HEK293T (cell line): ENCODE data around the gene CCNK.

Experiments
- CTBP1 ChIP-seq: fragments of 450-650 bp; IDR thresholded peaks from 2 replicates; pipeline ENCODE4 v1.6.1; 2016; ENCODE audit warnings: borderline replicate concordance
- FOXM1 ChIP-seq: fragments of 450-650 bp; IDR thresholded peaks from 2 replicates; pipeline ENCODE4 v1.6.1; 2017; ENCODE audit warnings: mild to moderate bottlenecking, borderline replicate concordance
- SUZ12 ChIP-seq: fragments of 450-650 bp; IDR thresholded peaks from 2 replicates; pipeline ENCODE4 v1.6.1; 2016; ENCODE audit warnings: mild to moderate bottlenecking
- TARDBP ChIP-seq: fragments of 450-650 bp; IDR thresholded peaks from 2 replicates; pipeline ENCODE4 v1.6.1; 2016
- ZNF384 ChIP-seq: fragments of 450-650 bp; IDR thresholded peaks from 2 replicates; pipeline ENCODE4 v1.6.1; 2016

DNA sequence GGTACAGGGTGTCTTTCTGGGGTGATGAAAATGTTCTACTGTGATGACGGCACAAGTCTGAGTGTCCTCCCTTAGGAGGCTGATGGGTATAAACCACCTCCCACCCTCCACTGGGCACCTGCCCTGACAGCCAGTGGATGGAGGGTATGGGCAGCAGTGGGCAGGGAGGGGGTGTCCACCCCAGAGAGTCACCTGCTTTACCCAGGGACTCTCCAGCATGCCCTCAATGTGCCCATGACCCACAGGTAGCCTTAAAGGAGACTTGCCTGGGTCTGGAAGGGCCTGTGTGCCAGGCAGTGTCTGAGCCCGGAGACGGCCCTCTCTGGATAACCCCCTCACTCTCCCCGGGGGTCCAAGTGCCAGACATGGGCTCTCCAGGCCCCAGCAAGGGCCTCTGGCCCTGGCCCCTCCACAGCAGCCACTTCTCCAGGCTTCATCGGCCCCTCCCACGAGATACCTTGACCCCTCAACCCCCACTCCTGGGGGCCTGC lies 38.8 kb downstream of the CCNK start:
- no peak for TF ChIP-seq CTBP1
- no peak for TF ChIP-seq ZNF384
- TF ChIP-seq SUZ12: no peak
- no peak for TF ChIP-seq TARDBP
- TF ChIP-seq FOXM1: no peak
